ENCODE measurements around the gene HYAL3. TPM values are rescaled to one million over a fixed set of nuclear protein-coding genes. Genes with fewer than 3 reads are reported as not detected.
"Not testable (repeated sequence)": the region's sequence is repeated elsewhere in the genome, so short reads cannot be mapped to it uniquely, and the experiment has no call there.

The HYAL3 gene
- total and polyA plus RNA-seq, 5 experiments from 2014 or later: 2.5 to 4.7 (median 3.2) TPM

- H3K27me3 Mint-ChIP-seq: no peaks in the 10 kb centered on the region
- DNase-seq: no peak
- H3K4me1 Mint-ChIP-seq: peaks cover 22 to 62% (median 48%) of the 10 kb centered on the region in 4 donors
- H3K27ac Mint-ChIP-seq: peak overlapping the region in 7 of 10 donors; percentile 52 to 94 (median 91)
- no peaks in the 10 kb centered on the region for H3K9me3 Mint-ChIP-seq
- ATAC-seq: no peak
- H3K4me3 Mint-ChIP-seq: peak overlapping the region; percentile 81 to 97 (median 92)
- POLR2A ChIA-PET: interaction anchor here (0.6 to 5.7 kb wide), 7 partner anchors 11 to 28 kb away, joined by 3 to 53 read pairs (median 6); partner anchors contain the start of genes HYAL3, IFRD2, NAA80 and RASSF1
- peaks cover 0 to 3% (median 0%) of the 10 kb centered on the region in 3 donors for H3K36me3 Mint-ChIP-seq
Observed at GRCh38 chr3:50319894-50320625, 20.9 kb upstream of the HYAL3 start.

- ATAC-seq (no peak), DNase-seq (no peak)
- Mint-ChIP-seq H3K9me3 (no peaks in the 10 kb centered on the region), H3K4me3 (peak overlapping the region; percentile 12 to 96 (median 46)), H3K4me1 (peaks cover 19 to 55% (median 44%) of the 10 kb centered on the region in 4 donors), H3K27me3 (no peaks in the 10 kb centered on the region), H3K36me3 (no peaks in the 10 kb centered on the region), H3K27ac (peak overlapping the region in 2 of 10 donors; percentile 67 to 69)
- POLR2A ChIA-PET: interaction anchor here (0.8 to 5.7 kb wide), 5 partner anchors 9 to 28 kb away, joined by 3 to 53 read pairs (median 16); partner anchors contain the start of genes HYAL3, IFRD2, NAA80 and RASSF1
Observed at GRCh38 chr3:50319181-50319893, 20.1 kb upstream of the HYAL3 start.

DNA sequence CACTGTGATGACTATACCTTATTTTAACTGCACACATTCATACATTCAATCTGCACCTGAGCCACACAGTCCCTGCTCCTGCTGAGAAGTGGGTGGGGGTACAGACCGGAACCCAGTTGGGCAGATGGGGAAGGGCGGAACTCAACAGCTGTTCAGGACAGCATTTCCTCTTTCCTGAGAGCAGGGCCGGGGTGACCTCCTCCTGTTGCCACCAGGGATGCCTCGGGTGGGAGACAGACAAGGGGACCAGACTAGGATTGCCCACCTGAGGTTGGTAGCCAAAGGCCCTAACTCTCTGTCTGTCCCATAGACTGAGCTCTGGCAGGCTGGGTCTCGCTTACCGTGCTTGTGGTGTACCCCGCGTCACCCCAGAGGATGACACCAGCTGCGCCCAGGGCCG is 19.4 kb upstream of the HYAL3 start:
- no peaks in the 10 kb centered on the region for H3K9me3 Mint-ChIP-seq
- no peaks in the 10 kb centered on the region for H3K36me3 Mint-ChIP-seq
- H3K27ac Mint-ChIP-seq: peak overlapping the region in 3 of 10 donors; percentile 49 to 74 (median 68)
- peak overlapping the region in 6 of 10 donors; percentile 9 to 95 (median 48) for H3K4me3 Mint-ChIP-seq
- POLR2A ChIA-PET: interaction anchor here (0.8 to 3.4 kb wide), 5 partner anchors 9 to 27 kb away, joined by 3 to 17 read pairs (median 9); partner anchors contain the start of genes HYAL3, IFRD2, NAA80 and TUSC2
- H3K4me1 Mint-ChIP-seq: peaks cover 19 to 55% (median 45%) of the 10 kb centered on the region in 4 donors
- ATAC-seq (no peak), DNase-seq (no peak)
- no peaks in the 10 kb centered on the region for H3K27me3 Mint-ChIP-seq

GRCh38 chr3:50318163-50318562 is 19.0 kb upstream of the HYAL3 start:
- H3K4me3 Mint-ChIP-seq: peak overlapping the region in 4 of 10 donors; percentile 9 to 95 (median 52)

GRCh38 chr3:50317300-50317699 is 18.1 kb upstream of the HYAL3 start:
- Mint-ChIP-seq H3K4me1 (peaks cover 19 to 51% (median 40%) of the 10 kb centered on the region in 4 donors), H3K36me3 (no peaks in the 10 kb centered on the region), H3K27me3 (no peaks in the 10 kb centered on the region), H3K27ac (peak overlapping the region in 2 of 10 donors; percentile 91 to 93), H3K9me3 (no peaks in the 10 kb centered on the region), H3K4me3 (peak overlapping the region in 1 of 10 donors; percentile 84)
- no peak for ATAC-seq
- no peak for DNase-seq
- POLR2A ChIA-PET: interaction anchor here (0.6 to 4.7 kb wide), 6 partner anchors 11 to 84 kb away, joined by 3 to 27 read pairs (median 6); partner anchors contain the start of genes HYAL3, IFRD2, NAA80 and TUSC2

More at GRCh38 chr3:50318163-50318562, 19.0 kb upstream of the HYAL3 start:
- DNase-seq (no peak), ATAC-seq (no peak)
- POLR2A ChIA-PET: interaction anchor here (0.8 to 4.7 kb wide), 6 partner anchors 10 to 26 kb away, joined by 3 to 27 read pairs (median 6); partner anchors contain the start of genes HYAL3, IFRD2, NAA80 and TUSC2
- H3K27me3 Mint-ChIP-seq: no peaks in the 10 kb centered on the region
- no peaks in the 10 kb centered on the region for H3K9me3 Mint-ChIP-seq
- peak overlapping the region in 1 of 10 donors; percentile 49 for H3K27ac Mint-ChIP-seq
- peaks cover 19 to 55% (median 43%) of the 10 kb centered on the region in 4 donors for H3K4me1 Mint-ChIP-seq
- no peaks in the 10 kb centered on the region for H3K36me3 Mint-ChIP-seq

- H3K4me1 Mint-ChIP-seq: peaks cover 19 to 48% (median 40%) of the 10 kb centered on the region in 4 donors
- DNase-seq (peak in 8 of 10 donors; percentile 24 to 79 (median 41)), ATAC-seq (peak; percentile 67 to 68)
- no peaks in the 10 kb centered on the region for H3K36me3 Mint-ChIP-seq
- peak overlapping the region; percentile 7 to 84 (median 65) for H3K4me3 Mint-ChIP-seq
- no peaks in the 10 kb centered on the region for H3K9me3 Mint-ChIP-seq
- H3K27me3 Mint-ChIP-seq: no peaks in the 10 kb centered on the region
- H3K27ac Mint-ChIP-seq: peak overlapping the region; percentile 67 to 94 (median 86)
- POLR2A ChIA-PET: interaction anchor here (0.6 to 4.7 kb wide), 3 partner anchors 17 to 83 kb away, joined by 3 to 27 read pairs (median 9); partner anchors contain the start of genes HYAL3, IFRD2 and NAA80
Observed at GRCh38 chr3:50316657-50317242, 17.5 kb upstream of the HYAL3 start.

DNA sequence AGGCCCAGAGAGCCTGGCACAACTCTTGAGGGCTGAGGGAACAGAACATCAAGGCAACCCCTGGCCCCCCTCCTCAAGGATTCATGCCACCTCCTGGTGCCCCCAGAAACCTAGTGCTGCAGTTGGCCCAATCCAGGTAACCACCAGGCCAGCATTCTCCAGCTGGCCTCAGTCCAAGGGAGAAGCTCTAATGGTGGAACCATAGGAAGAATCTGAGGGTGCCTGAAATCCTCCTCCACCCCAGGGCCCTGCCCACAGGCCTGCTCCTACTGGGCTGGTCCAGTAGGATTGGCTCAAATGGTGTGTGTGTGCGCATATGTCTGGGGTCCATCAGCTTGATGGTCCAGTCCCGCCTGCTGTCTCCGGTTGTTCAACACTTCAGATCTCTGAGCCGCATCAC is 15.6 kb upstream of the HYAL3 start:
- Mint-ChIP-seq H3K4me3 (no peak overlapping the region), H3K27me3 (no peaks in the 10 kb centered on the region), H3K27ac (peak overlapping the region in 2 of 10 donors; percentile 49 to 63), H3K4me1 (peaks cover 16 to 36% (median 30%) of the 10 kb centered on the region in 4 donors), H3K9me3 (no peaks in the 10 kb centered on the region), H3K36me3 (no peaks in the 10 kb centered on the region)
- ATAC-seq (no peak), DNase-seq (no peak)
- POLR2A ChIA-PET: interaction anchor here (1.5 to 4.7 kb wide), 2 partner anchors 15 to 22 kb away, joined by 4 to 27 read pairs; partner anchors contain the start of genes HYAL3 and NAA80

DNA sequence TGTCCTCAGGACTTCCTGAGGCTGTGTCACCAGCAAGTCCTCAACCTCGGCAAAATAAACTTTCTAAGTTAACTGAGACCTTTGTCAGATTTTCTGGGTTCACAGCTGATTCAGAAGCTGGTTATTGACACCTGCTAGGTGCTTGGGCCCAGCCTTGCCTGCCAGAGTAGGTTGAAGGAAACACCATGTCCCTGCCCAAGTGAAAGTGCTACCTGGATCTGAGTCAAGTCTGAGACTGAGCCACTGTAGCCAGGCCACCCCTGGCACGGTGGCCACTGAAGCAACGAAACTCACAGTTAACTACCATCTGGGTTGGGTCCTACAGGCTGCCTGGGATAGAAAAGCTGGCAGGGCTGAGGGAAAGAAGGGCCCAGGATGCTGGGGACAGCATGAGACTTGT is 15.1 kb upstream of the HYAL3 start:
- Mint-ChIP-seq H3K27me3 (no peaks in the 10 kb centered on the region), H3K4me1 (peaks cover 13 to 31% (median 27%) of the 10 kb centered on the region in 4 donors), H3K4me3 (no peak overlapping the region), H3K27ac (peak overlapping the region in 6 of 10 donors; percentile 5 to 65 (median 45)), H3K36me3 (no peaks in the 10 kb centered on the region), H3K9me3 (no peaks in the 10 kb centered on the region)
- DNase-seq (no peak), ATAC-seq (no peak)
- POLR2A ChIA-PET: interaction anchor here (1.5 to 4.7 kb wide), 2 partner anchors 15 to 22 kb away, joined by 4 to 27 read pairs; partner anchors contain the start of genes HYAL3 and NAA80

DNA sequence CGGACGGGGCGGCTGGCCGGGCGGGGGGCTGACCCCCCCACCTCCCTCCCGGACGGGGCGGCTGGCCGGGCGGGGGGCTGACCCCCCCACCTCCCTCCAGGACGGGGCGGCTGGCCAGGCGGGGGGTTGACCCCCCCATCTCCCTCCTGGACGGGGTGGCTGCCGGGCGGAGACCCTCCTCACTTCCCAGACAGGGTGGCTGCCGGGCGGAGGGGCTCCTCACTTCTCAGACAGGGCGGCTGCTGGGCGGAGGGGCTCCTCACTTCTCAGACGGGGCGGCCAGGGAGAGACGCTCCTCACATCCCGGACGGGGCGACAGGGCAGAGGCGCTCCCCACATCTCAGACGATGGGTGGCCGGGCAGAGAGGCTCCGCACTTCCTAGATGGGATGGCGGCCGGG is 12.8 kb upstream of the HYAL3 start:
- H3K27me3 Mint-ChIP-seq, H3K36me3 Mint-ChIP-seq, POLR2A ChIA-PET, H3K9me3 Mint-ChIP-seq, ATAC-seq, H3K4me3 Mint-ChIP-seq, DNase-seq, H3K27ac Mint-ChIP-seq: not testable (repeated sequence)
- H3K4me1 Mint-ChIP-seq: peaks cover 9 to 19% (median 15%) of the 10 kb centered on the region in 4 donors

- POLR2A ChIA-PET: no interaction called here
Observed at GRCh38 chr3:50304601-50305000, 5.4 kb upstream of the HYAL3 start.

GRCh38 chr3:50303013-50303815 is 4.0 kb upstream of the HYAL3 start, which contains the start of gene HYAL1:
TSS of gene HYAL1 (minus strand) at chr3:50303574. CDS start at chr3:50302956, 618 bp downstream.
- peaks cover 12 to 32% (median 28%) of the 10 kb centered on the region in 4 donors for H3K4me1 Mint-ChIP-seq
- POLR2A ChIA-PET: interaction anchor here (1.5 kb wide), 1 partner anchor 11 kb away, joined by 3 read pairs; the partner anchor contains the start of gene IFRD2
- H3K9me3 Mint-ChIP-seq: no peaks in the 10 kb centered on the region
- H3K27ac Mint-ChIP-seq: peak within 1 kb of the TSS in 4 of 10 donors; percentile 27 to 56 (median 38)
- ATAC-seq (no peak), DNase-seq (no peak)
- H3K4me3 Mint-ChIP-seq: no peak within 1 kb of the TSS
- no peaks in the 10 kb centered on the region for H3K27me3 Mint-ChIP-seq
- H3K36me3 Mint-ChIP-seq: peaks cover 0 to 2% (median 0%) of the 10 kb centered on the region in 3 donors

More at GRCh38 chr3:50304601-50305000, 5.4 kb upstream of the HYAL3 start:
- H3K9me3 Mint-ChIP-seq: no peaks in the 10 kb centered on the region
- H3K27me3 Mint-ChIP-seq: no peaks in the 10 kb centered on the region
- H3K4me3 Mint-ChIP-seq: no peak overlapping the region
- peaks cover 0 to 2% (median 0%) of the 10 kb centered on the region in 3 donors for H3K36me3 Mint-ChIP-seq
- ATAC-seq (no peak), DNase-seq (no peak)
- peaks cover 7 to 25% (median 16%) of the 10 kb centered on the region in 4 donors for H3K4me1 Mint-ChIP-seq
- H3K27ac Mint-ChIP-seq: peak overlapping the region in 4 of 10 donors; percentile 0 to 43 (median 24)

All from naive thymus-derived CD8-positive, alpha-beta T cell (primary cell).